ENCODE data around the gene NKD1.

- no peak for TF ChIP-seq CTCF (IDR thresholded peaks at IDR 0.05)
- no peak for TF ChIP-seq POLR2A (IDR thresholded peaks at IDR 0.05; ENCODE audit: low read depth)
Measured at GRCh38 chr16:50644245-50644644, 96.0 kb downstream of the NKD1 start.
